ENCODE measurements around the gene ZNF805.
A peak's percentile ranks its signal among the peaks of the same experiment; 100 is the strongest.
"Not testable (repeated sequence)": the region's sequence is repeated elsewhere in the genome, so short reads cannot be mapped to it uniquely, and the experiment has no call there.

ZNF805 gene

GRCh38 chr19:57245066-57245465 is 4.6 kb downstream of the ZNF805 start:
- Mint-ChIP-seq H3K4me1 (peaks cover 45% of the 10 kb centered on the region), H3K36me3 (peaks cover 59% of the 10 kb centered on the region), H3K9me3 (no peaks in the 10 kb centered on the region), H3K27ac (peak overlapping the region; percentile 72), H3K4me3 (peak overlapping the region; percentile 23), H3K27me3 (no peaks in the 10 kb centered on the region)
- no peak for ATAC-seq

GRCh38 chr19:57245959-57246358 is 5.5 kb downstream of the ZNF805 start:
- no peak for ATAC-seq
- no peak overlapping the region for H3K27ac Mint-ChIP-seq
- H3K36me3 Mint-ChIP-seq = peaks cover 65% of the 10 kb centered on the region

GRCh38 chr19:57248646-57249045 is 8.2 kb downstream of the ZNF805 start:
- Mint-ChIP-seq H3K27ac (no peak overlapping the region), H3K4me1 (peaks cover 28% of the 10 kb centered on the region), H3K27me3 (no peaks in the 10 kb centered on the region), H3K4me3 (no peak overlapping the region), H3K9me3 (no peaks in the 10 kb centered on the region), H3K36me3 (peaks cover 90% of the 10 kb centered on the region)
- no peak for ATAC-seq

More at GRCh38 chr19:57245959-57246358, 5.5 kb downstream of the ZNF805 start:
- Mint-ChIP-seq H3K4me3 (no peak overlapping the region), H3K9me3 (no peaks in the 10 kb centered on the region), H3K27me3 (no peaks in the 10 kb centered on the region), H3K4me1 (peaks cover 42% of the 10 kb centered on the region)

GRCh38 chr19:57249329-57249728 is 8.9 kb downstream of the ZNF805 start:
- Mint-ChIP-seq H3K27me3 (no peaks in the 10 kb centered on the region), H3K4me3 (no peak overlapping the region), H3K9me3 (no peaks in the 10 kb centered on the region), H3K36me3 (peaks cover 90% of the 10 kb centered on the region), H3K27ac (no peak overlapping the region), H3K4me1 (peaks cover 21% of the 10 kb centered on the region)
- no peak for ATAC-seq

GRCh38 chr19:57253767-57254166 is 13.3 kb downstream of the ZNF805 start:
- H3K36me3 Mint-ChIP-seq = peaks cover 86% of the 10 kb centered on the region
- not testable (repeated sequence) for H3K9me3 Mint-ChIP-seq, H3K4me3 Mint-ChIP-seq, ATAC-seq, H3K27ac Mint-ChIP-seq, H3K27me3 Mint-ChIP-seq
- peaks cover 18% of the 10 kb centered on the region for H3K4me1 Mint-ChIP-seq

GRCh38 chr19:57262044-57262443 is 21.6 kb downstream of the ZNF805 start:
- no peaks in the 10 kb centered on the region for H3K9me3 Mint-ChIP-seq
- no peak for ATAC-seq
- H3K27ac Mint-ChIP-seq = no peak overlapping the region
- H3K27me3 Mint-ChIP-seq = no peaks in the 10 kb centered on the region
- no peak overlapping the region for H3K4me3 Mint-ChIP-seq
- H3K36me3 Mint-ChIP-seq = peaks cover 68% of the 10 kb centered on the region
- peaks cover 19% of the 10 kb centered on the region for H3K4me1 Mint-ChIP-seq

GRCh38 chr19:57263244-57263741 is 22.9 kb downstream of the ZNF805 start:
- ATAC-seq = no peak
- peaks cover 60% of the 10 kb centered on the region for H3K36me3 Mint-ChIP-seq
- H3K27me3 Mint-ChIP-seq = no peaks in the 10 kb centered on the region
- H3K9me3 Mint-ChIP-seq = no peaks in the 10 kb centered on the region
- no peak overlapping the region for H3K4me3 Mint-ChIP-seq
- peaks cover 20% of the 10 kb centered on the region for H3K4me1 Mint-ChIP-seq
- no peak overlapping the region for H3K27ac Mint-ChIP-seq

GRCh38 chr19:57267291-57267690 is 26.9 kb downstream of the ZNF805 start:
- no peaks in the 10 kb centered on the region for H3K27me3 Mint-ChIP-seq
- ATAC-seq = no peak
- peak overlapping the region; percentile 16 for H3K27ac Mint-ChIP-seq
- H3K36me3 Mint-ChIP-seq = peaks cover 31% of the 10 kb centered on the region
- no peaks in the 10 kb centered on the region for H3K9me3 Mint-ChIP-seq
- no peak overlapping the region for H3K4me3 Mint-ChIP-seq
- peaks cover 49% of the 10 kb centered on the region for H3K4me1 Mint-ChIP-seq

GRCh38 chr19:57269515-57270250 is 29.3 kb downstream of the ZNF805 start:
- peak overlapping the region; percentile 62 for H3K4me3 Mint-ChIP-seq
- peaks cover 64% of the 10 kb centered on the region for H3K4me1 Mint-ChIP-seq
- H3K36me3 Mint-ChIP-seq = peaks cover 36% of the 10 kb centered on the region
- ATAC-seq = peak; percentile 86
- no peaks in the 10 kb centered on the region for H3K9me3 Mint-ChIP-seq
- H3K27ac Mint-ChIP-seq = peak overlapping the region; percentile 92
- no peaks in the 10 kb centered on the region for H3K27me3 Mint-ChIP-seq

GRCh38 chr19:57271280-57271679 is 30.8 kb downstream of the ZNF805 start:
- Mint-ChIP-seq H3K4me1 (peaks cover 60% of the 10 kb centered on the region), H3K27me3 (no peaks in the 10 kb centered on the region), H3K36me3 (peaks cover 25% of the 10 kb centered on the region), H3K9me3 (no peaks in the 10 kb centered on the region), H3K27ac (peak overlapping the region; percentile 9), H3K4me3 (no peak overlapping the region)
- ATAC-seq = no peak

- peaks cover 17% of the 10 kb centered on the region for H3K36me3 Mint-ChIP-seq
- H3K4me3 Mint-ChIP-seq = no peak overlapping the region
- ATAC-seq = no peak
- no peaks in the 10 kb centered on the region for H3K27me3 Mint-ChIP-seq
- H3K4me1 Mint-ChIP-seq = peaks cover 48% of the 10 kb centered on the region
- H3K9me3 Mint-ChIP-seq = no peaks in the 10 kb centered on the region
- peak overlapping the region; percentile 78 for H3K27ac Mint-ChIP-seq
Observed at GRCh38 chr19:57273014-57273413, 32.6 kb downstream of the ZNF805 start.

GRCh38 chr19:57276430-57276829 is 36.0 kb downstream of the ZNF805 start:
- no peaks in the 10 kb centered on the region for H3K9me3 Mint-ChIP-seq
- no peaks in the 10 kb centered on the region for H3K27me3 Mint-ChIP-seq

GRCh38 chr19:57278481-57278880 is 38.0 kb downstream of the ZNF805 start:
- H3K4me1 Mint-ChIP-seq = peaks cover 35% of the 10 kb centered on the region
- not testable (repeated sequence) for H3K4me3 Mint-ChIP-seq, H3K27me3 Mint-ChIP-seq, H3K27ac Mint-ChIP-seq, H3K9me3 Mint-ChIP-seq, ATAC-seq
- peaks cover 19% of the 10 kb centered on the region for H3K36me3 Mint-ChIP-seq

More at GRCh38 chr19:57276430-57276829, 36.0 kb downstream of the ZNF805 start:
- peaks cover 23% of the 10 kb centered on the region for H3K36me3 Mint-ChIP-seq
- H3K27ac Mint-ChIP-seq = peak overlapping the region; percentile 89
- H3K4me3 Mint-ChIP-seq = no peak overlapping the region
- no peak for ATAC-seq
- H3K4me1 Mint-ChIP-seq = peaks cover 30% of the 10 kb centered on the region

GRCh38 chr19:57279418-57280164 is 39.2 kb downstream of the ZNF805 start:
- H3K27me3 Mint-ChIP-seq = no peaks in the 10 kb centered on the region
- peak overlapping the region; percentile 48 for H3K4me3 Mint-ChIP-seq
- peaks cover 32% of the 10 kb centered on the region for H3K4me1 Mint-ChIP-seq
- H3K9me3 Mint-ChIP-seq = no peaks in the 10 kb centered on the region
- H3K36me3 Mint-ChIP-seq = peaks cover 19% of the 10 kb centered on the region
- ATAC-seq = peak; percentile 86
- no peak overlapping the region for H3K27ac Mint-ChIP-seq

GRCh38 chr19:57280165-57280961 is 39.9 kb downstream of the ZNF805 start, which contains the start of gene ZNF460:
Gene ZNF460, plus strand, starts transcription at chr19:57280485. Its CDS starts 322 bp downstream, at chr19:57280807.
- Mint-ChIP-seq H3K4me3 (no peak within 1 kb of the TSS), H3K27ac (no peak within 1 kb of the TSS), H3K9me3 (no peaks in the 10 kb centered on the region), H3K27me3 (no peaks in the 10 kb centered on the region), H3K4me1 (peaks cover 37% of the 10 kb centered on the region), H3K36me3 (peaks cover 25% of the 10 kb centered on the region)
- peak; percentile 94 for ATAC-seq

Data from stimulated activated memory B cell treated with anti-CD40 and anti-IgM and Interleukin-4, amounts not matched to agents 10 μg/mL and 1 μg/mL and 100 μg/mL, for 72 hours (primary cell).